GM18526 (cell line): ENCODE data around the gene ZBTB14.

Experiments used
- POLR2A ChIP-seq: IDR thresholded peaks from 3 replicates; pipeline ENCODE4 v1.6.1; 2011; ENCODE audit not compliant: insufficient read length; ENCODE audit errors: extremely low read depth

Gene ZBTB14, protein sequence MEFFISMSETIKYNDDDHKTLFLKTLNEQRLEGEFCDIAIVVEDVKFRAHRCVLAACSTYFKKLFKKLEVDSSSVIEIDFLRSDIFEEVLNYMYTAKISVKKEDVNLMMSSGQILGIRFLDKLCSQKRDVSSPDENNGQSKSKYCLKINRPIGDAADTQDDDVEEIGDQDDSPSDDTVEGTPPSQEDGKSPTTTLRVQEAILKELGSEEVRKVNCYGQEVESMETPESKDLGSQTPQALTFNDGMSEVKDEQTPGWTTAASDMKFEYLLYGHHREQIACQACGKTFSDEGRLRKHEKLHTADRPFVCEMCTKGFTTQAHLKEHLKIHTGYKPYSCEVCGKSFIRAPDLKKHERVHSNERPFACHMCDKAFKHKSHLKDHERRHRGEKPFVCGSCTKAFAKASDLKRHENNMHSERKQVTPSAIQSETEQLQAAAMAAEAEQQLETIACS

GRCh38 chr18:5295231-5295920, at the start of gene ZBTB14:
ZBTB14 (minus strand) TSS chr18:5295726; CDS start chr18:5293246, 2,480 bp downstream.
- TF ChIP-seq POLR2A = no peak

GRCh38 chr18:5339202-5339834, 43.8 kb upstream of the ZBTB14 start:
- TF ChIP-seq POLR2A = no peak

DNA sequence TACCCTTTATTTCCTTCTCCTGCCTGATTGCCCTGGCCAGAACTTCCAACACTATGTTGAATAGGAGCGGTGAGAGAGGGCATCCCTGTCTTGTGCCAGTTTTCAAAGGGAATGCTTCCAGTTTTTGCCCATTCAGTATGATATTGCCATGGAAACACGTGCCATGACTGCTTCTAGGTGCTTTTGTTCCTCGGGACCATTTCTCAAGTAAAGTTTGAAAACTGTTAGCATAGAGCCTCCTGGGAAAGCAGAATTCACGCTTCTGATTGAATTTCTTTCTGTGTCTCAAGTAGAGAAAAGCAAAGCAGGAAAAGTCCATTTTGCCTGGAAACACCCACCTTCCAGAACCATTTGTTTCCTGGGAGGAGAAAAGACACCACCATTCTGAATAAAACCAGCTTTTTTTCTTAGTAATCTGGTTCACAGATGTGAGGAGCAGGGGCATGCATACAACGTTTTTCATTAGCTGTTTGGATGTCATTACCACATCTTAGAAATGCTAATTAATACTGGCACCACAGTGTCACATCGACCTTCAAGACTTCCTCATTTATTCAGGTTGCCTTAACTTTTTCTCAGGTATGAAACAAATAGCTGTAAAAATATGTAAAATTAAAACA, 39.0 kb upstream of the ZBTB14 start:
- no peak for TF ChIP-seq POLR2A

GRCh38 chr18:5318061-5318700, 22.7 kb upstream of the ZBTB14 start:
- TF ChIP-seq POLR2A = no peak

- TF ChIP-seq POLR2A = no peak
Measured at GRCh38 chr18:5317186-5317585, 21.7 kb upstream of the ZBTB14 start.

- TF ChIP-seq POLR2A = no peak
Measured at GRCh38 chr18:5315838-5316237, 20.3 kb upstream of the ZBTB14 start.

DNA sequence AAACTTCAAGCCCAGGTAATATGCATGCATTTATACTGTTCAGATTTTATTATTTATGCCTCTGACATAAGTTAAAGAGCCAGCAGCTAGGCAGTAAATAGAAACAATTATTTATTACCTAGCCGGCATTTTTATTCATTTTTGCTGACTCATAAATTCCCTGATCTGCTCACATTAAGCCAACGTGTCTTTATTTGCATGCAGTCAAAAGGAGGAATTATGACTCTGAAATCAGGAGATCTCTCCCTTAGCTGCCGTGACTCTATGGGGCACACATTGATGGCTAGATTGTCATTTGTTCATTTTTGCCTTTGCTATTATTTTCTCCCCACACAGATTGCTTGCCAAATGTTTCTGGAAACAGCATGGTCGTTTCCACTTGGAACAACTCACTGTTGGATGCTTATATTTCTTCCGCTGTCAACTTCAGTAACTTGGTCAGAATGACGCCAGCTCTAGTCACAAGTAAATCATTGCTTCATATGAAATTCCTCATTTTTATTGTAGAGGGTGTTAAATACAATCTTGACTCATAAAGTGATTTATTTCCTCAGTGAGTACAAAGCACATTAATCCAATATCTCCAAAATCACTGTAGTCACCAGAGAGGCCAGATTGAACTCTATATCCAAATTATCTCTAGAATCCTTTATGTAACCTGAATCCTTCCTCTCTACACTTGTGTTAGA, 15.9 kb upstream of the ZBTB14 start:
- TF ChIP-seq POLR2A = no peak

DNA sequence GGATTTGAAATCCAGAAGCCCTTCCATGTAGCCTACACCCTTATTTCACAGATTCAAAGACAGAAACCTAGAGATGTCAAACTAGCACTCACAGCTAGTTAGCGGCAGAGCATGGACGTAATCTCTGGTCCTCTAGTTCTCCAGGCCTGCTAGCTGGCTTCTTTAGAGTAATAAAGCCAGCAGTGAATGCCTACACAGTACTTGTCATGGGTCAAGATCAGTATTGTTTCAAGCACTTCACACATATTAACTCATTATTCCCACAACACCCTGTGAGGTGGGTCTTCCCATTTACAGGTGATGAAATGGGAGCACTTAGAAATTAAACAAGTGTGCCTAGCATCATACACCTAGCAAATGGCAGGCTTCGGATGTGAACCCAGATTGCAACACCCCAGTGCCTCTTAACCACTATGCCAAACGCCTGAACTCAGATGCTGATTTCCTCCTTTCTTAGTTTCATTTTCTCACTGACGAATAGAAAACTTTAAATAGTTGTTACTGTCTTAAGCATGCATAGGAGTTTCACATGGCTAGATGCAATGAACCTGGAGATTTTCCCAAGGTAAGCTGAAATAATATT, 14.5 kb upstream of the ZBTB14 start:
- TF ChIP-seq POLR2A = no peak

DNA sequence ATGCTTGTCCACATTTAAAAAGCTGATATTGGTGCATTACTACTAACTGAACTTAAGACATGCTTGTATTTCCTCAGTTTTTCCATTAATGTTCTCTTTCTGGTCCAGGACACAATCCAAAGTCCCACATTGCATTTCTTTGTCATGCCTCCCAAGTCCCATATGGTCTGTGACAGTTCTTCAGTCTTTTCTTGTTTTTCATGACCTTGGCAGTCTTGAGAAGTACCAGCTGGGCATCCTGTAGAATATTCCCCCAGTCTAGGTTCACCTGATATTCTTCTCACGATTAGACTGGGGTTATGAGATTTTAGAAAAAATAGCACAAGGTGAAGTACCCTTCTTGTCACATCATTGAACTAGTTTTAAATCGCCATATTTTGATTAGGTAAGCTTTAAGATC, 10.3 kb upstream of the ZBTB14 start:
- no peak for TF ChIP-seq POLR2A

GRCh38 chr18:5304232-5304631, 8.7 kb upstream of the ZBTB14 start:
- TF ChIP-seq POLR2A = no peak

GRCh38 chr18:5303636-5304035, 8.1 kb upstream of the ZBTB14 start:
- no peak for TF ChIP-seq POLR2A

- no peak for TF ChIP-seq POLR2A
Measured at GRCh38 chr18:5302606-5303005, 7.1 kb upstream of the ZBTB14 start.

GRCh38 chr18:5300476-5301010, 5.0 kb upstream of the ZBTB14 start:
- no peak for TF ChIP-seq POLR2A
